Measurements from ENCODE around the gene SLC9A3. TPM values are rescaled to one million over a fixed set of nuclear protein-coding genes. Genes with fewer than 3 reads are reported as not detected.

SLC9A3 gene
- total RNA-seq, 1 experiment from 2014 or later, result 1.5 TPM

GRCh38 chr5:538271-538771, 14.1 kb upstream of the SLC9A3 start:
- Histone ChIP-seq H3K4me1 (ENCODE audit: control insufficient read depth in 1 of 2, insufficient read depth in 2 of 2, low read length in 2 of 2) (no peaks in the 10 kb centered on the region), H3K27me3 (ENCODE audit: insufficient read depth, low read length) (no peaks in the 10 kb centered on the region), H3K79me2 (ENCODE audit: insufficient read depth, low read length) (no peaks in the 10 kb centered on the region), H3K36me3 (ENCODE audit: control insufficient read depth in 1 of 2, insufficient read depth in 2 of 2, low read length in 2 of 2) (no peaks in the 10 kb centered on the region), H3K4me3 (replicated peaks in 1 of 2; ENCODE audit: low read depth in 1 of 2, low read length in 2 of 2) (no peak overlapping the region), H3K9ac (ENCODE audit: low read length) (no peak overlapping the region), H2AFZ (ENCODE audit: low read depth, low read length, poor library complexity, severe bottlenecking) (no peak overlapping the region), H3K4me2 (ENCODE audit: low read length) (no peak overlapping the region), H3K9me2 (ENCODE audit: insufficient read depth) (no peaks in the 10 kb centered on the region), H3K9me3 (ENCODE audit: control insufficient read depth in 1 of 2, insufficient read depth in 1 of 2, low read depth in 1 of 2, low read length in 2 of 2) (no peaks in the 10 kb centered on the region), H3K27ac (ENCODE audit: low read depth, low read length) (no peak overlapping the region), H4K20me1 (ENCODE audit: insufficient read depth) (no peaks in the 10 kb centered on the region)
- no TSS peak for BruUV-seq (replicated peaks)
- ChIA-PET CTCF (no interaction called here), RAD21 (ENCODE audit: low non-redundant PET in 1 of 2, low total read pairs in 2 of 2, uncharacterized antibody in 2 of 2, unreplicated experiment in 2 of 2) (no interaction called here), POLR2A (no interaction called here)
- intact Hi-C loops (cut with micrococcal nuclease), result no loop called here
- no peak for ATAC-seq
- TF ChIP-seq ELF1 (IDR thresholded peaks at IDR 0.05; ENCODE audit: borderline replicate concordance, low read depth) (no peak), REST (IDR thresholded peaks at IDR 0.05; ENCODE audit: low read depth) (no peak), POLR2A (IDR thresholded peaks at IDR 0.05; ENCODE audit: borderline replicate concordance, extremely low read depth, insufficient read depth, insufficient read length) (no peak), SP1 (IDR thresholded peaks at IDR 0.05; ENCODE audit: low read depth) (no peak), CEBPB (IDR thresholded peaks at IDR 0.05; ENCODE audit: low read depth) (no peak), EZH2 (IDR thresholded peaks at IDR 0.05) (no peak), ZNF274 (IDR thresholded peaks at IDR 0.05; ENCODE audit: low read depth, low read length) (no peak), SIN3A (IDR thresholded peaks at IDR 0.05; ENCODE audit: low read depth) (no peak), CTCF (IDR thresholded peaks at IDR 0.05 in 2 of 3, conservative IDR thresholded peaks at IDR 0.05 in 1 of 3; ENCODE audit: borderline replicate concordance in 1 of 3, insufficient read depth in 1 of 3, low read depth in 2 of 3, low read length in 2 of 3) (no peak), FOSL1 (IDR thresholded peaks at IDR 0.05; ENCODE audit: low read depth) (no peak), EGR1 (IDR thresholded peaks at IDR 0.05; ENCODE audit: low read depth) (no peak), ZFX (IDR thresholded peaks at IDR 0.05) (no peak), SRF (IDR thresholded peaks at IDR 0.05; ENCODE audit: low read depth) (no peak), POLR2AphosphoS5 (IDR thresholded peaks at IDR 0.05; ENCODE audit: low read depth, low read length) (no peak)
- TF ChIP-seq, protein P1, sequence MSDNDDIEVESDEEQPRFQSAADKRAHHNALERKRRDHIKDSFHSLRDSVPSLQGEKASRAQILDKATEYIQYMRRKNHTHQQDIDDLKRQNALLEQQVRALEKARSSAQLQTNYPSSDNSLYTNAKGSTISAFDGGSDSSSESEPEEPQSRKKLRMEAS (IDR thresholded peaks at IDR 0.05), result no peak
- TF ChIP-seq, protein P2, sequence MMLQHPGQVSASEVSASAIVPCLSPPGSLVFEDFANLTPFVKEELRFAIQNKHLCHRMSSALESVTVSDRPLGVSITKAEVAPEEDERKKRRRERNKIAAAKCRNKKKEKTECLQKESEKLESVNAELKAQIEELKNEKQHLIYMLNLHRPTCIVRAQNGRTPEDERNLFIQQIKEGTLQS (IDR thresholded peaks at IDR 0.05), result no peak
- DNase-seq (ENCODE audit: low read depth, low spot score), result no peak
